ENCODE results near the gene RBM47. TPM values are rescaled to one million over a fixed set of nuclear protein-coding genes. Genes with fewer than 3 reads are reported as not detected.

RBM47 gene
- total RNA-seq, 1 donor from 2014 or later: 0.12 TPM

GRCh38 chr4:40585201-40585799 is 44.4 kb downstream of the RBM47 start:
- H3K4me1 Mint-ChIP-seq (ENCODE audit: low read depth): no peaks in the 10 kb centered on the region
- H3K36me3 Mint-ChIP-seq (ENCODE audit: low read depth): no peaks in the 10 kb centered on the region
- no peak overlapping the region for H3K4me3 Mint-ChIP-seq (ENCODE audit: unreplicated experiment)
- H3K9me3 Mint-ChIP-seq (ENCODE audit: low read depth): no peaks in the 10 kb centered on the region
- no peak overlapping the region for H3K27ac Mint-ChIP-seq (ENCODE audit: unreplicated experiment)
- no peak for DNase-seq (ENCODE audit: low spot score)
- TF ChIP-seq, protein P1, sequence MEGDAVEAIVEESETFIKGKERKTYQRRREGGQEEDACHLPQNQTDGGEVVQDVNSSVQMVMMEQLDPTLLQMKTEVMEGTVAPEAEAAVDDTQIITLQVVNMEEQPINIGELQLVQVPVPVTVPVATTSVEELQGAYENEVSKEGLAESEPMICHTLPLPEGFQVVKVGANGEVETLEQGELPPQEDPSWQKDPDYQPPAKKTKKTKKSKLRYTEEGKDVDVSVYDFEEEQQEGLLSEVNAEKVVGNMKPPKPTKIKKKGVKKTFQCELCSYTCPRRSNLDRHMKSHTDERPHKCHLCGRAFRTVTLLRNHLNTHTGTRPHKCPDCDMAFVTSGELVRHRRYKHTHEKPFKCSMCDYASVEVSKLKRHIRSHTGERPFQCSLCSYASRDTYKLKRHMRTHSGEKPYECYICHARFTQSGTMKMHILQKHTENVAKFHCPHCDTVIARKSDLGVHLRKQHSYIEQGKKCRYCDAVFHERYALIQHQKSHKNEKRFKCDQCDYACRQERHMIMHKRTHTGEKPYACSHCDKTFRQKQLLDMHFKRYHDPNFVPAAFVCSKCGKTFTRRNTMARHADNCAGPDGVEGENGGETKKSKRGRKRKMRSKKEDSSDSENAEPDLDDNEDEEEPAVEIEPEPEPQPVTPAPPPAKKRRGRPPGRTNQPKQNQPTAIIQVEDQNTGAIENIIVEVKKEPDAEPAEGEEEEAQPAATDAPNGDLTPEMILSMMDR (IDR thresholded peaks at IDR 0.05): no peak
- H3K27me3 Mint-ChIP-seq (ENCODE audit: low read depth): peaks cover 6% of the 10 kb centered on the region

DNA sequence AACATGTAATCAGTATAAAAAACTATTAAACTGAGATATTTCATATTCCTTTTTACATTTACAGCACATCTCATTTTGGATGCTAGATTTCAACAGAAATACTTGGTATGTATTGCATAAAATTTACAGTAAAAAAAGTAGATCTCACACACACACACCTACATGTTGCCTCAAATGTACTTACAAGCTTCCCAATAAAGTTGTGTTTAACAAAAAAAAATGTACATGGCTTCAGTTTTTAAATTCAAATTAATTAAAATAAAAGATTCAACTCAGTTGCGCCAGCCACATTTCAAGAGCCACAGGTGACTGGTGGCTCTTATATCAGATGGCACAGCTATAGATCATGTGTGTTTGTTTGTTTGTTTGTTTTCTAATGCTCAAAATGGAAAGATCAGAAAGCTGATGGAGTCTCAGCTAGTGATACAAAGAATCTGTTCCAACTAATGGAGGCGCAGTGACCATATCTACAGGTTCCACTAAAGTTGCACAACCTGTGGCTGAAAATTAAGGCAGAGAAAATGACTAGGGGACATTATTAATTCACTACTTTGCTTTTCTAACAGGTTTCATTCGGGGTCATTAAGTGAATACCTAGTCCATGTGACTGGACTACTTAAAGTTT is 45.0 kb downstream of the RBM47 start:
- Mint-ChIP-seq H3K27me3 (ENCODE audit: low read depth) (peaks cover 6% of the 10 kb centered on the region), H3K4me1 (ENCODE audit: low read depth) (no peaks in the 10 kb centered on the region), H3K36me3 (ENCODE audit: low read depth) (no peaks in the 10 kb centered on the region), H3K9me3 (ENCODE audit: low read depth) (no peaks in the 10 kb centered on the region), H3K4me3 (ENCODE audit: unreplicated experiment) (no peak overlapping the region), H3K27ac (ENCODE audit: unreplicated experiment) (no peak overlapping the region)
- DNase-seq (ENCODE audit: low spot score): no peak
- TF ChIP-seq, protein P1 (IDR thresholded peaks at IDR 0.05): no peak

GRCh38 chr4:40583850-40584439 is 45.7 kb downstream of the RBM47 start:
- H3K4me1 Mint-ChIP-seq (ENCODE audit: low read depth): no peaks in the 10 kb centered on the region
- H3K27ac Mint-ChIP-seq (ENCODE audit: unreplicated experiment): no peak overlapping the region
- TF ChIP-seq, protein P1 (IDR thresholded peaks at IDR 0.05): no peak
- no peaks in the 10 kb centered on the region for H3K9me3 Mint-ChIP-seq (ENCODE audit: low read depth)
- no peaks in the 10 kb centered on the region for H3K36me3 Mint-ChIP-seq (ENCODE audit: low read depth)
- no peak overlapping the region for H3K4me3 Mint-ChIP-seq (ENCODE audit: unreplicated experiment)
- H3K27me3 Mint-ChIP-seq (ENCODE audit: low read depth): peaks cover 6% of the 10 kb centered on the region
- DNase-seq (ENCODE audit: low spot score): no peak

GRCh38 chr4:40582413-40582812 is 47.3 kb downstream of the RBM47 start:
- TF ChIP-seq, protein P1 (IDR thresholded peaks at IDR 0.05): no peak
- no peaks in the 10 kb centered on the region for H3K9me3 Mint-ChIP-seq (ENCODE audit: low read depth)
- no peak overlapping the region for H3K27ac Mint-ChIP-seq (ENCODE audit: unreplicated experiment)
- H3K36me3 Mint-ChIP-seq (ENCODE audit: low read depth): no peaks in the 10 kb centered on the region
- no peak overlapping the region for H3K4me3 Mint-ChIP-seq (ENCODE audit: unreplicated experiment)
- peaks cover 2% of the 10 kb centered on the region for H3K4me1 Mint-ChIP-seq (ENCODE audit: low read depth)
- no peak for DNase-seq (ENCODE audit: low spot score)
- H3K27me3 Mint-ChIP-seq (ENCODE audit: low read depth): peaks cover 6% of the 10 kb centered on the region

GRCh38 chr4:40581254-40582140 is 48.2 kb downstream of the RBM47 start:
- no peaks in the 10 kb centered on the region for H3K9me3 Mint-ChIP-seq (ENCODE audit: low read depth)
- no peaks in the 10 kb centered on the region for H3K36me3 Mint-ChIP-seq (ENCODE audit: low read depth)
- H3K27ac Mint-ChIP-seq (ENCODE audit: unreplicated experiment): no peak overlapping the region
- H3K4me1 Mint-ChIP-seq (ENCODE audit: low read depth): peaks cover 11% of the 10 kb centered on the region
- peaks cover 6% of the 10 kb centered on the region for H3K27me3 Mint-ChIP-seq (ENCODE audit: low read depth)
- H3K4me3 Mint-ChIP-seq (ENCODE audit: unreplicated experiment): no peak overlapping the region
- DNase-seq (ENCODE audit: low spot score): no peak
- TF ChIP-seq, protein P1 (IDR thresholded peaks at IDR 0.05): no peak

Data from chondrocyte (in vitro differentiated cells).